Renal pelvis (tissue), 4 donors: ENCODE data around the gene ALDH3B1. TPM values are rescaled to one million over a fixed set of nuclear protein-coding genes. Genes with fewer than 3 reads are reported as not detected.

ENCODE experiments used
- DNase-seq: peaks from one replicate; pipeline ENCODE4 v3.0.0-alpha.2; 2013
- polyA plus RNA-seq, 3 donors: library from polyadenylated mRNA; unstranded; fragments of 120-200 nt; gene quantifications; one replicate each; pipeline ENCODE4 v1.2.1, GENCODE V29; 2013; ENCODE audit not compliant: insufficient read length in 3 of 3

Gene ALDH3B1
- polyA plus RNA-seq, 3 donors: 2.3 to 4.7 (median 3.6) TPM

GRCh38 chr11:68066742-68067141 lies 56.6 kb downstream of the ALDH3B1 start:
- no peak for DNase-seq

GRCh38 chr11:68067991-68068390 lies 57.9 kb downstream of the ALDH3B1 start:
- no peak for DNase-seq

- no peak for DNase-seq
Observed at GRCh38 chr11:68071281-68072048, 61.3 kb downstream of the ALDH3B1 start.

GRCh38 chr11:68074584-68075352 lies 64.6 kb downstream of the ALDH3B1 start:
- no peak for DNase-seq

GRCh38 chr11:68076371-68077042 lies 66.4 kb downstream of the ALDH3B1 start:
- DNase-seq: no peak

- no peak for DNase-seq
Observed at GRCh38 chr11:68077617-68078582, 67.8 kb downstream of the ALDH3B1 start.

Other genes starting within 250 kb of the ALDH3B1 start
- 10 to 100 TPM; 11.1 to 13.1 (median 11.4) TPM for gene UNC93B1, start 6.2 kb upstream of the ALDH3B1 start, polyA plus RNA-seq
- gene NDUFS8, start 20.4 kb downstream of the ALDH3B1 start, polyA plus RNA-seq: 100 to 1,000 TPM in 2 of 3 donors, 10 to 100 TPM in 1; 98.1 to 119 (median 119) TPM
- 10 to 100 TPM; 23.7 to 33.8 (median 26.6) TPM for gene TCIRG1, start 28.7 kb downstream of the ALDH3B1 start, polyA plus RNA-seq
- gene CHKA, start 111.1 kb downstream of the ALDH3B1 start, polyA plus RNA-seq: 10 to 100 TPM; 30.0 to 55.7 (median 49.8) TPM
- 10 to 100 TPM; 66.6 to 79.4 (median 73.7) TPM for gene KMT5B, start 203.0 kb downstream of the ALDH3B1 start, polyA plus RNA-seq